Astrocyte of the spinal cord (primary cell): ENCODE measurements around the gene KIF25.
A peak's percentile ranks its signal among the peaks of the same experiment; 100 is the strongest.
"Not testable (repeated sequence)": the region's sequence is repeated elsewhere in the genome, so short reads cannot be mapped to it uniquely, and the experiment has no call there.

Experiments
- DNase-seq: peaks from one replicate; pipeline ENCODE4 v3.0.0; 2011; ENCODE audit warnings: low read depth, low spot score
- H3K4me3 ChIP-seq: 2 replicates; pipeline ENCODE4 v1.5.1; 2011; ENCODE audit warnings: low read depth, mild to moderate bottlenecking, low read length, moderate library complexity
- in situ Hi-C: cut with HindIII; loops from 2 replicates; pipeline ENCODE4 v1.10.0; 2017; ENCODE audit warnings: low sequenced_read_pairs
- TF ChIP-seq, protein P1 (sequence below): IDR thresholded peaks from 2 replicates; pipeline ENCODE4 v1.5.1; 2012; ENCODE audit warnings: low read depth, mild to moderate bottlenecking, low read length, inconsistent platforms

The KIF25 gene

DNA sequence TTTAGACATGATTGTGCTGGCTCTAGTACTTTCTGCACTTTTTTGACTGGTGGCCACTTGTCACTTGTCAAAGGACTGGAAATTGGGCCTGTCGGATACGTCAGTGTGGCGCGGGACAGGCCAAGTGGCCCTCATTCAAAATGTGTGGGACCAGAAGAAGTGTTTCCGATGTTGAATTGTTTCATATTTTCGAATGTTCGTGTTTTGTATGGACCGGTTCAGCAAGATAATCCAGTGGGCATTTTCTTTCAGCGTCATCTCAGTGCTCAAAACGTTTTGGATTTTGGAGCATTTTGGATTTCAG, 3.5 kb downstream of the KIF25 start:
- TF ChIP-seq, protein P1, sequence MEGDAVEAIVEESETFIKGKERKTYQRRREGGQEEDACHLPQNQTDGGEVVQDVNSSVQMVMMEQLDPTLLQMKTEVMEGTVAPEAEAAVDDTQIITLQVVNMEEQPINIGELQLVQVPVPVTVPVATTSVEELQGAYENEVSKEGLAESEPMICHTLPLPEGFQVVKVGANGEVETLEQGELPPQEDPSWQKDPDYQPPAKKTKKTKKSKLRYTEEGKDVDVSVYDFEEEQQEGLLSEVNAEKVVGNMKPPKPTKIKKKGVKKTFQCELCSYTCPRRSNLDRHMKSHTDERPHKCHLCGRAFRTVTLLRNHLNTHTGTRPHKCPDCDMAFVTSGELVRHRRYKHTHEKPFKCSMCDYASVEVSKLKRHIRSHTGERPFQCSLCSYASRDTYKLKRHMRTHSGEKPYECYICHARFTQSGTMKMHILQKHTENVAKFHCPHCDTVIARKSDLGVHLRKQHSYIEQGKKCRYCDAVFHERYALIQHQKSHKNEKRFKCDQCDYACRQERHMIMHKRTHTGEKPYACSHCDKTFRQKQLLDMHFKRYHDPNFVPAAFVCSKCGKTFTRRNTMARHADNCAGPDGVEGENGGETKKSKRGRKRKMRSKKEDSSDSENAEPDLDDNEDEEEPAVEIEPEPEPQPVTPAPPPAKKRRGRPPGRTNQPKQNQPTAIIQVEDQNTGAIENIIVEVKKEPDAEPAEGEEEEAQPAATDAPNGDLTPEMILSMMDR, result no peak
- no peak for DNase-seq
- in situ Hi-C loops, result no loop called here
- no peak overlapping the region for H3K4me3 ChIP-seq

DNA sequence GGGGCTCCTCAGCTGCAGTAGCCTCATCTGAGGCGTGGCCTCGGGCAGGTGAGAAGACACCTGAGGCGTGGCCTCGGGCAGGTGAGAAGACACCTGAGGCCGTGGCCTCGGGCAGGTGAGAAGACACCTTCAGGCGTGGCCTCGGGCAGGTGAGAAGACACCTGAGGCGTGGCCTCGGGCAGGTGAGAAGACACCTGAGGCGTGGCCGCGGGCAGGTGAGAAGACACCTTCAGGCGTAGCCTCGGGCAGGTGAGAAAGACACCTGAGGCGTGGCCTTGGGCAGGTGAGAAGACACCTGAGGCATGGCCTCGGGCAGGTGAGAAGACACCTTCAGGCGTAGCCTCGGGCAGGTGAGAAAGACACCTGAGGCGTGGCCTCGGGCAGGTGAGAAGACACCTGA, 4.0 kb downstream of the KIF25 start:
- H3K4me3 ChIP-seq, in situ Hi-C loops, DNase-seq: not testable (repeated sequence)

DNA sequence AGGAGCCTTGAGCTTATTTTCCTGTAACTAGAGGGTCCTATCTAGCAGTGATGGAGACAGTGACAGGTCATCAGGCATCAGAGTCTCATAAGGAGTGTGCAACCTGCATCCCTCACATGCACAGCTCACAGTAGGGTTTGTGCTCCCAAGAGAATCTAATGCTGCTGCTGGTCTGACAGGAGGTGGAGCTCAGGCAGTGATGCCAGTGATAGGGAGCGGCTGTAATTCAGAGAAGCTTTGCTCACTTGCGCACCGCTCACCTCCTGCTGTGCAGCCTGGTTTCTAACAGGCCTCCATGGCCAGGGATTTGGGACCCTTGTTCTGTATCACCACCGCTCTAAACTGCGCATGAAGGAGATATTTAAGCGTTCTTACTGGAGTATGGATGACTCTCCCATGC, 5.3 kb downstream of the KIF25 start:
- DNase-seq, result no peak
- TF ChIP-seq, protein P1, result no peak
- in situ Hi-C loops, result no loop called here
- no peak overlapping the region for H3K4me3 ChIP-seq

DNA sequence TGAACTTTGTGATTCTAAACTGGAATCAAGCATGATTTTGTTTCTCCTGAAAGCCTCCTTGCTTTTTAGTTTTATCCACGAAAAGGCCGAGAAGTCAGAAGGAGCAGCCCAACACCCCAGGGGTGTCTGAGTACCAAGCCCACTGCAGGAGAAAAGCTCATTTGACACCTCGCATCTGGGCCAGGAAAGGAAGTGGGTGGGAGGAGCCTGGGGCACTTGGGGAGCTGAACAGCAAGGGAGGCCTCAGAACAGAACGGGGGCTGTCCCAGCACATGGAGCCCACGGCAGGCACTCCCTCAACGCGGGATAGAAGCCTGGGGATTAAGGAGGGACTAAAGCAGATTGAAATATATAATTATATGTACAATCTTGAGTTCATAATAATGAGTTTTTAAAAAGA, 6.6 kb downstream of the KIF25 start:
- DNase-seq, result no peak
- H3K4me3 ChIP-seq, result no peak overlapping the region
- TF ChIP-seq, protein P1, result no peak
- in situ Hi-C loops, result no loop called here

DNA sequence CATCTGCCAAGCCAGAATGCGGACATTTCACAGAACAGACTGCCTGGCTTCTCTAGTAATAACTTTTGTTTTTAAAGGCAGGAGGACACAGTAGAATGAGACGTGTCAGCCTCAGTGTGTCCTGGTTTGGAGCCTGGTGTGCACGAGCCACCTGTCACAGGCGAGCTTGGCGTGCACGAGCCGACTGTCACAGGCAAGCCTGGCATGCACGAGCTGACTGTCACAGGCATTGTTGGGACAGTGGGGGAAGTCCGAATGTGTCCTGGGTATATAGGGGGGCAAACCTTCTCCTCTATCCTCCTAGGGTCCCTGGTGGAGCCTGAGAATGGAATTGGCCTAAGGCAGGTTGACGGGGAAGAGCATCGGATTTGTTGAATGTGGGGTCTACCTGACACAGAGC, 7.5 kb downstream of the KIF25 start:
- no peak overlapping the region for H3K4me3 ChIP-seq
- in situ Hi-C loops, result no loop called here
- TF ChIP-seq, protein P1, result no peak
- DNase-seq, result no peak

DNA sequence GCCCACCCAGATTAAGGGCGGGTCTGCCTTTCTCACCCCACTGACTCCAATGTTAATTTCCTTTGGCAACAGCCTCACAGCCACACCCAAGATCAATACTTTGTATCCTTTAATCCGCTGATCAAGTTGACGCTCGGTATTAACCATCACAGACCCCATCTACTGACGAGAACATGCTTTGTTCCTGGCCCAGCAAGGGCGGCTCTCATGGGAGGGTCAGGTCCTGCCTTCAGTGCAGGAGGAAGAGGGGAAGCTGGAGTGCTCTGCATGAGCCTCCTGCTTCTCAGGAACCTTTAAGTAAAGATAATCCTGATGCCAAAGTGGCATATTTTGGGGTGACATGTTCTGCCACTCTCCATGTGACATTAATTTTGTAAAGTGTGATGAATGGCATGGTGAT, 8.3 kb downstream of the KIF25 start:
- in situ Hi-C loops, result no loop called here
- no peak for DNase-seq
- H3K4me3 ChIP-seq, result no peak overlapping the region
- TF ChIP-seq, protein P1, result no peak

DNA sequence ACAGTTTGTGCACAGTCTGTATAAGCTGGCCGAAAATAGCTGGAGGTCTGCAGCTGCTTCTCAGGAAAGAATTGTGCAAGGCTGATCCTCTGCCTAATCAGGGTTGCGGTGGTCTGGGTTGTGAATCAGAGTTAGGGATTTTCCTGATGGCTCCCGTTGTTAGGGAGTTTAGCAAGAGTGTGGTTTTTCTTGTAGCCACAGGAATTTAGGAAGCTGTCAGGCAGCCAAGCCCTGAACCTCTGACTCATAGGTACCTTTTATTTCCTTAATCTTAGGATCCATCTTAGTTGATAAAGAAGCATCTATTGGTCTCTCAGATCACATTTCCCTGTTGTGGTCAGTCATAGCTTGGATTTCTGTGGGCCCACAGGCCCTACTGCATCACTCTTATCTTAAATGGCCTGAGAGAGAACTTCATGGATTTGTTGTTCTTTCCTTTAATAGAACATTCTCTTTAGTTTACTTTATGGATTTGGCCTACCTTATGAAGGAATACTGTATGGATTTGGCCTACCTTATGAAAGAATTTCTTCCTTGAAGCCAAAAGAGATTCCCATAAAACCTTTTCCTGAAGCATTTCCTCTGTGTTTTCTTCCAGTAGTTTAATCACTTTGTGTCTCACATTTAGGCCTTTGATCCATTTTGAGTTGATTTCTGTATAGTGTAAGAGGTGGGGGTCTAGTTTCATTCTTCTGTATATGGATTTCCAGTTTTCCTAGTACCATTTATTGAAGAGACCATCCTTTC, 10.3 kb downstream of the KIF25 start:
- DNase-seq, result peak; percentile 99
- H3K4me3 ChIP-seq, result no peak overlapping the region
- TF ChIP-seq, protein P1, result no peak
- in situ Hi-C loops, result no loop called here
